Inflammatory macrophage treated with lipopolysaccharide for 4 hours (primary cell): ENCODE data around the gene GK2.

Experiments used
- DNase-seq: peaks from one replicate; pipeline ENCODE4 v3.0.0-alpha.2; 2020

The GK2 gene

DNA sequence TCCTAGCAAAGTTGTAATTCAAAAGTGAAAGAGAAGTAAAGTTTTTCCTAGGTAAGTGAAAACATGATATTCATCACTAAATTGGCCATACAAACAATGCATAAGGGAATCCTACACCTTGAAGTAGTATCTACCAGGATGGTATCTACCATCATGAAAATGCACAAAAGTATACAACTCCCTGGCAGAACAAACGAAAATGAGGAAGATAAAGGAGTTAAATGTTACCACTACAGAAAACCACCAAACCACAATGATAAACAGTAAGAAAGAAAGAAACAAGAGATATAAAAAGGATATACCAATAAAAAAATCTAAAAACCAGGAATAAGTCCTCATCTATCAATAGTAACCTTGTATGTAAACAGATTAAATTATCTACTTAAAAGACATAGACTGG, 26.9 kb downstream of the GK2 start:
- no peak for DNase-seq

DNA sequence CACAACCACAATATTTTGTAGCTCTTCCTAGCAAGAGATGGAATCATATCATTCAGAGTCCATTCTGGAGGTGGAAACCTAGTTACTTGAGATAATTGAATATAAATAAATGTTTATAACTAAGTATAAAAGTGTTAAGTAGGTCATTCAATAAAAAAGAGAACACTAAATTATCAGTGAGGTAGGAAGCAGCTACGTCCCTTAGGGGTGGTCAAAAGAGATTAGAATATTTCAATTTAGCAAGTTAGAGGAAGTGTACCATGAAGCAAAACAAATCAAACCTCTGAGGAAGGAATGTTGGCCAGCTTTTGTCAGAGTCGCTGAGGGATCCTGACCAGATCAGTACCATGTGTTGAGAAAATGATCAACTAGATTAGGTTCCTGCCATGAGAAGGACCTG, 38.0 kb downstream of the GK2 start:
- DNase-seq, result no peak

DNA sequence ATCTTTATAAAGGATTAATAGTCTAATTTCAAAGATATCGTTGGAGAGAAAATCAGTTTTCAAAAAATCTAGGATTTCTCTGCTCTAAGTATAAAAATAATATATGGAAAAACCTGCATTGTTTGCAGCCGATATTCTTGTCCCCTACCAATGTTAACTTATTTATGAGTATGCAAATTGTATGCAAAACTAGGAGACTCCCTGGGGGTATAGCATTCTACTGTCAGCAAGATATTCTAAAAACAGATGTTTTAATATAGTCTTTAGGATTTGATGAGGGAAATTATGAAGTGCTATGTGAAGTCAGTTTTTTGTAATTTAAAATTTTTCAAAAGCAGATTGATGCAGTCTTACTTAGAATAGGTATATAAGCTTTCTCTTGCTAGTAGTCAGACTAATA, 40.9 kb downstream of the GK2 start:
- no peak for DNase-seq

DNA sequence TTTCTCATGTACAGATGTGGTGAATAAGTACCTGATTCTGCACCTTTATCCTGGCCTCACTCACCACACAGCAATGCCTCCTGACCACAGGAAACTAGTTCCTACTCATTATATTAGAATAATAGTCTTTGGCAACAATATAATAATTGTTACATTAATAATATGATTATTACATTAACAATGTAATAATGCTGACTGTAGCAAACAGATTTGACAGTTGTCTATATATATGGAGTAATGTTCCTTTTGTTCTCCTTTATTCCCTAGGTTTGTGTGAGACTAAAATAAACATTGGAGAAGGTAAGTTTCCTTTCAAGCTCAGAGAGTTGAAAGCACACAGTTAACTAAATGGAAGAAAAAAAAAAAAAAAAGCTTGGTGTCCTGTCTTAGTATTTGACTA, 41.6 kb downstream of the GK2 start:
- no peak for DNase-seq

DNA sequence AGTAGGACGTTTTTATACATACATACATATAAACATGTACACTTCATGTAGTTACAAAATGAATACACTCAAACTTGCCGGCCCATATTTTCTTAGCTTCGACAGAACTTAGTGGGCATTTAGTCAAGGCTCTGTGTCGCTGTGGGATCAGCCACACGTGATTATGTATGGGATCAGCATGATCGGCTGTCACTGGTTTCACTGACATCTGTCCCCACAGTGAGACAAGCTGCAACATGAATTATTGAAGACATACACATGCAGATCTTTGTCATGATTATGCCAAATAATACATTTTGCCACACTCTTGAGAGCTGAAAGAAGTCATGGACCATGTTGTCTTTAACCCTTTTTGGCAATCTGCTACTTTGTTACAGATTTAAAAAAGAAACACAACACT, 44.0 kb downstream of the GK2 start:
- no peak for DNase-seq

DNA sequence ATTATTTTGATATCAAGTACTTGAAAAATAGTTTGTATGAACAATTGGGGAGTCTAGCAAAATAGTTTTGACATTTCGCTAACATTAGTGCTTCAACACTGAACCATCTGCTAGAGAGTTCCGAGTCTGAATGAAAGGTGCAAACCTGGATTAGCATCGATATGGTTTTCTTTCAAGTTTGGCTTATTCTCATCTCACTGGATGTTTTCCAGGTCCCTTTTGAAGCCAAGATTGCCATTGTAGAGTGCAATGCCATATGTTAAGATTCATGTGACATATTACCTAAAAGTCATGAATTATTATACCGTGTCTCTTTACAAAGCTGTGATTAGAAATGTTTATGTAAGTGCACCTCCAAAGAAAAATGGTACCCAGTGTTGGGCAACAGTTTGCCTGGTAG, 45.4 kb downstream of the GK2 start:
- DNase-seq, result no peak

DNA sequence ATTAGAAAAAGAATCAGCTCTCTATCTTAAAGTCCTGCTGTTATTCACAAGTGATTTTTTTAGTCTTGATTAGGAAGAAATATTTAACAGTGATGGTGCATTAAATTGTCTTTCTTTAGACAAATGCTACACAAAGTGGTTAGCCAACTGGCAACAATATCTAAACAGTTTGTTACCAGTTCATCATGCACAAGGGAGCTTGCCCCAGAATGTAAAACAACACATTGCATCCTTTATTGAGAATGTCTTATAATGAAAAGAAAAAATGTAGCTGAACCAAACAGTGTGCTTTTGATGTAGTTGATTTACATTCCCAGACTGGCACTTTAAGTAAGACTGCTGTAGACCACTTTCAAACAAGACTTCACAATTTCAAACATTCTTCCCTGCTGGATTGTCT, 48.0 kb downstream of the GK2 start:
- DNase-seq, result no peak

DNA sequence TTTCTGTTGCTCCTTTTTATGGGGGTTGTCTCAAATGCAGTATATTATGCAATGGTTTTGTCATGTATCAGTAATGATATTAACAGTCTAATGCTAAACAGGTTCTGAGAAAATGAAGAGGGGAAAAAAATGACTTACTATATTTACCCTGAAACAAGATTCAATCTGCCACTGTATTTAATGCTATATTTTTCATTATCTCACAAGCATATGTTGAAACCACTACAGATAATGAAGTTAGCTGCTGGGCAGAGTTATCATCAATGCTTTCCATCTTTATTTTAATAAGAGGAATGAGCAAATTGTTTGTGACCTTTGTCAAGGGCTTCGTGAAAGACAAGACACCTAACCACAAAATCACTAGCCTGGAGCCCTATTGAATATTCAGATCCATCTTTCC, 49.6 kb downstream of the GK2 start:
- no peak for DNase-seq

DNA sequence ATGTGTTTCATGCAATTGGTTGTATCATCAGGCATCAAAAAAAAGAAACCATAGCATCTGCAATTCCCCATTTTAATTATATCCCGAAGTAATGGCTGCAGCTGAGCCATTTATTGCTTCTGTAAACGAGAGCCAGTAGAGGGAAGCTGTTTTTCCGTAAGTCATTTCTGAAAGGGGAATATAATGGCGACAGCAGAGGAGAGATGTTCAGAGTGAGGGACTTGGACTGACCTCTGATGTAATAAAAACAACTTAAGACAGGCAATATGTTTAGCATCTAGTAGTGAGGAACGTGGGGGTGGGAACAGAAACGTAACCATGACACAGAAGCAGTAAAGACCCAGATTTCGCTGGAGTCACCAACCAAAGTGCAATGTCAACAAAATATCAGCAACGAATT, 50.7 kb downstream of the GK2 start:
- no peak for DNase-seq
